ENCODE results near the gene ARRDC2.

DNA sequence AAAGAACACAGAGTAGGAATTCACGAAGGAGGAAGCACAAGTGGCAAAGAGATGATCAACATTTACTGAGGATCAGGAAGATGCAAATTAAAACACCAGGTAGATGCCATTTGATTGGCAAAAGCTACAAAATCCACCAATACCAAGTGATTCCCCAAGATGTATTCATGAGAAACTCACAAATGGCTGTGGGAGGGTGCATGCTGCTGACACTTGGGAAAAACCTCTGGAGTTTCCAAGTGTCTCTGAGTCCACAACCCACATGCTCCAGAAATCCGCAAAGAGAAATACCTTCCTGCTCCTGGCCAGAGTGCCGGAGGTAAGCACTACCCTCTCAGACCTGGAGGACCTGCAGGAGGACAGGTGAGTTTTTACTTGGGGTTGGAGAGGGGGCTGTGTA is 35.7 kb downstream of the ARRDC2 start:
- TF ChIP-seq, protein P1, sequence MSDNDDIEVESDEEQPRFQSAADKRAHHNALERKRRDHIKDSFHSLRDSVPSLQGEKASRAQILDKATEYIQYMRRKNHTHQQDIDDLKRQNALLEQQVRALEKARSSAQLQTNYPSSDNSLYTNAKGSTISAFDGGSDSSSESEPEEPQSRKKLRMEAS (IDR thresholded peaks at IDR 0.05; ENCODE audit: low read depth, low read length) = no peak
- no peak for TF ChIP-seq MXI1 (IDR thresholded peaks at IDR 0.05; ENCODE audit: low read depth, low read length)

All from GM12878 (cell line).